CMK (cell line): Measurements from ENCODE around the gene MYOG.
A peak's percentile ranks its signal among the peaks of the same experiment; 100 is the strongest.

ENCODE experiments used
- DNase-seq: peaks from one replicate; pipeline ENCODE4 v3.0.0-alpha.2; 2010; ENCODE audit warnings: low read depth

MYOG gene

GRCh38 chr1:203090421-203091198 lies 4.8 kb upstream of the MYOG start:
- DNase-seq = no peak

GRCh38 chr1:203089651-203090045 lies 3.8 kb upstream of the MYOG start:
- no peak for DNase-seq

GRCh38 chr1:203089001-203089650 lies 3.3 kb upstream of the MYOG start:
- no peak for DNase-seq

GRCh38 chr1:203088441-203088840 lies 2.6 kb upstream of the MYOG start:
- no peak for DNase-seq

GRCh38 chr1:203086992-203087763 lies 1.4 kb upstream of the MYOG start:
- no peak for DNase-seq

GRCh38 chr1:203084588-203085527 lies 954 bp downstream of the MYOG start:
- DNase-seq = no peak

- no peak for DNase-seq
These were observed 2.3 kb downstream of the MYOG start for GRCh38 chr1:203083463-203083921.

- DNase-seq = no peak
These were observed 3.0 kb downstream of the MYOG start for GRCh38 chr1:203082571-203083462.

GRCh38 chr1:203082231-203082505 lies 3.6 kb downstream of the MYOG start:
- DNase-seq = no peak

- DNase-seq = no peak
These were observed 4.2 kb downstream of the MYOG start for GRCh38 chr1:203081465-203082230.

GRCh38 chr1:203080456-203080855 lies 5.4 kb downstream of the MYOG start:
- DNase-seq = no peak

- DNase-seq = no peak
These were observed 7.3 kb downstream of the MYOG start for GRCh38 chr1:203078478-203078877.

- DNase-seq = no peak
These were observed 7.9 kb downstream of the MYOG start for GRCh38 chr1:203077956-203078355.

- DNase-seq = no peak
These were observed 8.4 kb downstream of the MYOG start for GRCh38 chr1:203077367-203077766.

GRCh38 chr1:203076031-203076511 lies 9.7 kb downstream of the MYOG start:
- DNase-seq = peak; percentile 93

GRCh38 chr1:203075236-203076030 lies 10.4 kb downstream of the MYOG start:
- DNase-seq = no peak

GRCh38 chr1:203074610-203075009 lies 11.2 kb downstream of the MYOG start:
- no peak for DNase-seq

GRCh38 chr1:203073469-203073868 lies 12.3 kb downstream of the MYOG start:
- DNase-seq = no peak

GRCh38 chr1:203072911-203073310 lies 12.9 kb downstream of the MYOG start:
- no peak for DNase-seq
